ENCODE results near the gene SND1.

SND1 gene

GRCh38 chr7:127870231-127870907 is 218.4 kb downstream of the SND1 start:
- DNase-seq (ENCODE audit: low spot score) = no peak

- DNase-seq (ENCODE audit: low spot score) = no peak
These were observed 219.2 kb downstream of the SND1 start for GRCh38 chr7:127871226-127871625.

- no peak for DNase-seq (ENCODE audit: low spot score)
These were observed 220.1 kb downstream of the SND1 start for GRCh38 chr7:127872122-127872521.

GRCh38 chr7:127873151-127873550 is 221.2 kb downstream of the SND1 start:
- DNase-seq (ENCODE audit: low spot score) = no peak

- DNase-seq (ENCODE audit: low spot score) = no peak
These were observed 222.0 kb downstream of the SND1 start for GRCh38 chr7:127873715-127874636.

GRCh38 chr7:127874951-127875608 is 223.1 kb downstream of the SND1 start:
- no peak for DNase-seq (ENCODE audit: low spot score)

- DNase-seq (ENCODE audit: low spot score) = peak; percentile 7
These were observed 224.4 kb downstream of the SND1 start for GRCh38 chr7:127876393-127876792.

- no peak for DNase-seq (ENCODE audit: low spot score)
These were observed 226.0 kb downstream of the SND1 start for GRCh38 chr7:127877951-127878350.

- no peak for DNase-seq (ENCODE audit: low spot score)
These were observed 226.8 kb downstream of the SND1 start for GRCh38 chr7:127878791-127879190.

- DNase-seq (ENCODE audit: low spot score) = no peak
These were observed 227.4 kb downstream of the SND1 start for GRCh38 chr7:127879436-127879835.

- no peak for DNase-seq (ENCODE audit: low spot score)
These were observed 227.9 kb downstream of the SND1 start for GRCh38 chr7:127879942-127880341.

- DNase-seq (ENCODE audit: low spot score) = no peak
These were observed 228.5 kb downstream of the SND1 start for GRCh38 chr7:127880454-127880853.

GRCh38 chr7:127881564-127881963 is 229.6 kb downstream of the SND1 start:
- no peak for DNase-seq (ENCODE audit: low spot score)

GRCh38 chr7:127882313-127882920 is 230.4 kb downstream of the SND1 start:
- no peak for DNase-seq (ENCODE audit: low spot score)

GRCh38 chr7:127884066-127884559 is 232.1 kb downstream of the SND1 start:
- no peak for DNase-seq (ENCODE audit: low spot score)

- no peak for DNase-seq (ENCODE audit: low spot score)
These were observed 233.3 kb downstream of the SND1 start for GRCh38 chr7:127885222-127885772.

GRCh38 chr7:127885843-127886242 is 233.8 kb downstream of the SND1 start:
- DNase-seq (ENCODE audit: low spot score) = peak; percentile 22

GRCh38 chr7:127886248-127886647 is 234.3 kb downstream of the SND1 start:
- no peak for DNase-seq (ENCODE audit: low spot score)

GRCh38 chr7:127887096-127887495 is 235.1 kb downstream of the SND1 start:
- DNase-seq (ENCODE audit: low spot score) = no peak

- no peak for DNase-seq (ENCODE audit: low spot score)
These were observed 235.6 kb downstream of the SND1 start for GRCh38 chr7:127887631-127888030.

- no peak for DNase-seq (ENCODE audit: low spot score)
These were observed 236.4 kb downstream of the SND1 start for GRCh38 chr7:127888411-127888810.

- no peak for DNase-seq (ENCODE audit: low spot score)
These were observed 236.8 kb downstream of the SND1 start for GRCh38 chr7:127888825-127889224.
